H1 (cell line): ENCODE results near the gene SLX4. TPM values are rescaled to one million over a fixed set of nuclear protein-coding genes. Genes with fewer than 3 reads are reported as not detected.

ENCODE experiments used
- CHD7 ChIP-seq: fragments of 300-600 bp; sonication (generic); IDR thresholded peaks from 2 replicates; pipeline ENCODE4 v1.7.1; 2012; ENCODE audit warnings: low read length, moderate library complexity, mild to moderate bottlenecking, inconsistent platforms; ENCODE audit not compliant: insufficient replicate concordance
- RFX5 ChIP-seq: IDR thresholded peaks from 2 replicates; pipeline ENCODE4 v1.6.1; 2011; ENCODE audit warnings: low read depth, low read length, improper control_type of control experiment, borderline replicate concordance
- polyA plus RNA-seq, 7 experiments: library from polyadenylated mRNA; depleted of rRNA in 3 of 7; stranded (reverse) in 5 of 7; unstranded in 2 of 7; fragments of >200 nt in 5 of 7; fragments of 200-250 nt in 2 of 7; gene quantifications; 1 replicate in 5 of 7; 2 replicates in 1 of 7; 4 replicates in 1 of 7; pipeline versions ENCODE4 v1.2.1 to v1.2.3, GENCODE V29; 2011 to 2013; ENCODE audit warnings: missing spikeins in 2 of 7, mixed read lengths in 2 of 7
- total RNA-seq: library from RNA; stranded (reverse); fragmentation: NEBNext Ultra II Directional; extraction: Animal tissue kit (Norgen Biotek cat#: 25700); gene quantifications from 2 replicates; pipeline ENCODE4 v1.2.1, GENCODE V29; 2021

The SLX4 gene
- total and polyA plus RNA-seq, 2 of the 8 experiments (the other 6 are each of a cell fraction or from before 2014, with no cell fraction given): 4.4 to 11.4 TPM

DNA sequence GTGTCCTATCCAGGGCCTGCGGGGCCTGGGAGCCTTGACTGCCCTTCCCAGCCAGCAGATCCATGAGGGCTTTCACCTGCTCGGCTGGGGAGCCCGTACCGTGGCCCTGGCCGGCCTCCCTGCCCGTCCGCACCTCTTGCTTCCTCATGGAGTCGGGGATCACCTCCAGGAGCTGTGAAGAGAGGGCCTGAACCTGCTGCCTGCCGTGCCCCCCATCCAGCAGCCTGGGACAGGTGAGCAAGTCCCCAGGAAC is 46.6 kb downstream of the SLX4 start (continued):
- TF ChIP-seq CHD7 (no peak), RFX5 (no peak)
